ENCODE measurements around the gene CCDC9.
A peak's percentile ranks its signal among the peaks of the same experiment; 100 is the strongest.

The CCDC9 gene

GRCh38 chr19:47255879-47256692, at the start of gene CCDC9:
CCDC9 (plus strand) TSS chr19:47256525; CDS start chr19:47258401, 1,876 bp downstream.
- peak; percentile 92 for DNase-seq (ENCODE audit: low spot score)

GRCh38 chr19:47209319-47210179, 46.8 kb upstream of the CCDC9 start:
- DNase-seq (ENCODE audit: low spot score) = no peak

DNA sequence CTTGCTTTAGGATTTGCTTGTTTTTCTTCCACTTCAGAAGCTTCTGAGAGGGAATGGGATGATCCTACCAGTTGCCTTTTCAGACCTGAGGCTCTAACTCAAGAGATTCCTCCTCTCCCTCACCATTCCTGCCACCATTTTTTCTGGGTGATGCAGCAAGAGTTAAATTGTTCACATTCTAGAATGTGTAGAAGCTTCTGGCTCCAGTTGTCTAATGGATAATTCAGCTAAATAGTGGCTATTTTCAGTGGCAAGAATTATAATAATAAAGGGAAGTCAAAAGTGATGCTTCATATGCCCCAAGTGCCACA, 46.2 kb upstream of the CCDC9 start:
- no peak for DNase-seq (ENCODE audit: low spot score)

DNA sequence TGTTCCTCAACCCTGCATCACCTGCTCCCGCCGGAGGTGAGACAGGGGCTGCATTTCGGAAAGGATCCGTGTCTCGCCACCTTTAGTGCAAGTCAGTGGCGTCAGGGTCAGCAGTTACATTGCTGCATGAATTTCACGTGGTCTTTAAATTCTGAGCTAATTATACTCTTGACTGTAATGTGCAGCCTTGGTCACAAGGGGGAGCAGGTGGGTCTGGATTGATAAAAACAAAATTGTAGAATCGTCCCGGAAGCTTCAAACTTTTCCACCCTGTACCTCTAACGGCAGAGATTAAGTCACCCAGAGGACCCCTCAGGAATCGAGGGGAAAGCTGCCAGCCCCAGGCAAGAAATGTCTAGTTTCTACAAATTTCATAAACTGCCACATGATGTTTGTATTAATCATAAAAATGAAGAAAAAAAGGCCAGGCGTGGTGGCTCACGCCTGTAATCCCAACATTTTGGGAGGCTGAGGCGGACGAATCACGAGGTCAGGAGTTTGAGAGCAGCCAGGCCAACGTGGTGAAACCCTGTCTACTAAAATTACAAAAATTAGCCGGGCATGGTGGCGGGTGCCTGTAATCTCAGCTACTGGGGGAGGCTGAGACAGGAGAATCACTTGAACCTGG, 45.5 kb upstream of the CCDC9 start:
- DNase-seq (ENCODE audit: low spot score) = peak; percentile 76

DNA sequence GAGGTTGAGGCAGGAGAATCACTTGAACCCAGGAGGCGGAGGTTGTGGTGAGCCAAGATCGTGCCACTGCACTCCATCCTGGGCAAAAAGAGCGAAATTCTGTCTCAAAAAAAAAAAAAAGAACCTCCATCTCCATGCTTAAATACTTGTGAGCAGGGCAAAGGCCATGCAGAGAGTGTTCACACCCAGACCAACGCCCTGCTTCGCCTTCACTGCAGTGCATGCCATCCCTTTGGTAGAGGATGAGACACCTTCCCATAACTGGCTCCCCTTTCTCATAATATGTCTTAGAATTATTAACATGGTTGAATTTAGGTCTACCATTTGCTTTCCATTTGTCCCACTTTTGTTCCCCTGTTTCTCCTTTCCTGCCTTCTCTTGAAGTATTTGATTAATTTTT, 40.7 kb upstream of the CCDC9 start:
- no peak for DNase-seq (ENCODE audit: low spot score)

- DNase-seq (ENCODE audit: low spot score) = no peak
These were observed 35.1 kb upstream of the CCDC9 start for GRCh38 chr19:47221080-47221841.

- DNase-seq (ENCODE audit: low spot score) = no peak
These were observed 34.4 kb upstream of the CCDC9 start for GRCh38 chr19:47221890-47222289.

DNA sequence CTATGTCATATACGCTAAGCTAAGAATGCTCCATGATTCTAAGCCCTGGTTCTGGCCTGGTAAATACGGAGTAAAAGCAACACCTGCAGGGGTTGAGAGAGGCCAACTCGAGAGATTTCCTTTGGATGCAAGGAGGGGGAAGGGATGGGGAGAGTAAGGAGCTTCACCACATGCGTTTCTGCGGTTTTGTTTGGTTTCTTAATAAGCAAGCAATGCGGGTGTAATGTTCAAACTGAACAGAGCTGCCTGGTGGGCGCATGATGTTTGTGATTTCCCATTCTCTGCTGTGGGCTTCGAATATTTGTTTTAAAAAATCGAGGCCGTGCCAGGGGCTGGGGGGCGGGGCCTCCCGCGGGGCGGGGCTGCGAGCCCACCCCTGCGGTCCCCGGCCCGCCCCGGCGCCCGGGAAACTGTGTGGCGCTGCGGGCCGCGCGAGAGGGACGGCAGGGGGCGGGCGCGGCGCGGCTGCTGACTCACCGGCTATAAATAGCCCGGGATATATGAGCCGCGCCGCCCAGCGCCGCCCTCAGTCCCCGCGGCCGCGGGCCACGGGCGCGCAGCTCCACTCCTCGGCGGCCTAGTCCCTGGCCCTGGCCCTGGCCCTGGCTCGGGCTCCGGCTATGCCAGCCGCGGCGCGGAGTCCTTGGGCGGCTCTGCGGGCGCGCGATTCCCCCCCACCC, 30.4 kb upstream of the CCDC9 start:
- peak; percentile 97 for DNase-seq (ENCODE audit: low spot score)

DNA sequence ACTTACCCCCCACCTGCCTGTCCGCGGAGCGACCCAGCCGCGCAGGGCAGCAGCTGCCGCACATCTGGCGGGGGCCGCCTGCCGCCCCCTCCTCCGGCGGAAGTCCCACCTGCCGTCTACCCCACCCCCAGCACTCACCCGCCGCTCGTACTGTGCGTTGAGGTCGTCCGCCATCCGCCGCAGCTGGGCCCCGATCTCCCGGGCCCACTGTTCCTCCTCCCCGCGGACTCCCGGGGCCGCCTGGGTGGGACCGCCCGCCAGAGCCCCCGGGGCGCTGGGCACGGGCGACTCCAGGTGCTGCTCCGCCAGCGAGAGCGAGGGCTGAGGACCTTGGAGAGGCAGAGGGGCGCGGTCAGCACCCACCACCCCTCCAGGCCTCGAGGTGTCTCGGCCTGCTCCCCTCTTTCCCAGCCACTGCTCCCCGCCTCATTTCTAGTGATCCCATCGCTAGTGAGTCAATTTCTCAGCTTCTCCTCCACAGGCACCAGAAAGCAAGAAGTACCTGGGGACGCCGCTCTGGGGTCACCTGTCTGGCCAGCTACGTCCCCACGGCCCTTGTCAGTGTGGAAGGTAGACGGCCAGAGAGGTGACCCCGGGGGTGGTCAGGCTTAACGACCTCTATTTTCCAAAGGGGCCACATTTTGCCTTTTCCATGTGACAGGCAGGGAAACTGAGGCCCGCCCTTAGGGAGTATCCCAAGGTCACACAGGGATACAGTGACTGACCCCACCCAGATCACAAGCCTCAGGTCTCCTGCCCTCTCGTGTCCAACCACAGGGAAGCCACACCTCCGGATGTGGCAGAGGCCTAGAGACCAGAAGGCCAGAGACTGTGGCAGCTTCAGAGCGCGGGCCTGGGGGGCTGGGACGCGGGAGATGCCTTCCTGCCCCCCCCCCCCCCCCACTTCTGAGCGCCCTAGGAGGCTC, 29.6 kb upstream of the CCDC9 start:
- no peak for DNase-seq (ENCODE audit: low spot score)

DNA sequence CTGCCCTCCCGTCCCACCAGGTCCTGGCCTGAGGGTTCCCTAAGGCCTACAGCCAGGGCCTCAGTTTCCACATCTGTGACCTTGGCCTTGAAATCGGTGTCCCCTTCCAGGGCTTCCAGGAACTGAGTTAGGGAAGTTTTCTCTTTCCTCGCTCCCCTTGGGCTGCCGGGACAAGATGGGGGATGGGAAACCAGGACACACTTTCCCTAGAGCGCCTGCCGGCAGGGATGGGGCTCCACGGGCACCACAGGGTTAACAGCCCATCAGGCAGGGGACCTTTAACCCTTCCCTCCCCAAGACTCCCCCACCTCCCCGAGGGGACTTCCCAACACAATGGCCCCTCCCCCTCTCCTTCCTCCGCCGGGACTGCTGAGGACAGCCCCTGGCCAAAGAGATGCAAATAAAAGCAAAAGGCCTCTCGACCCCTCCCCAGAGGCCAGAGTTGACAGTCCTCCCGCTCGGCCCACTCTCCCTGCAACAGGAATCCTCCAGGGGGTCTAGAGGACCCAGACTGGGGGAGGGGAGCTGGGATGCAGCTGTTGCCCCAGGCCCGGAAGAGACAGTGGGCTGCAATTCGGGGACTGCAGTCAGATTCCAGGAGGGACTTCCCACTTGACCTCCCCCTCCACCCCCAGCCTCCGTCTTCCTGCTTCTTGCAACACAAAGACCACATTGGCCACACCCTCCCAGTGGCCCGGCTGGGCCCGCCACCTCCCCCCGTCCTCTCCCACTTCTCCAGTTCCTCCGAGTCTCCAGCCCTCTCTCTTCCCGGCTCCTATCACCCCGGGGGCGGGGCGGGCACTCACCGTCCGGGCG, 28.8 kb upstream of the CCDC9 start:
- peak; percentile 79 for DNase-seq (ENCODE audit: low spot score)

DNA sequence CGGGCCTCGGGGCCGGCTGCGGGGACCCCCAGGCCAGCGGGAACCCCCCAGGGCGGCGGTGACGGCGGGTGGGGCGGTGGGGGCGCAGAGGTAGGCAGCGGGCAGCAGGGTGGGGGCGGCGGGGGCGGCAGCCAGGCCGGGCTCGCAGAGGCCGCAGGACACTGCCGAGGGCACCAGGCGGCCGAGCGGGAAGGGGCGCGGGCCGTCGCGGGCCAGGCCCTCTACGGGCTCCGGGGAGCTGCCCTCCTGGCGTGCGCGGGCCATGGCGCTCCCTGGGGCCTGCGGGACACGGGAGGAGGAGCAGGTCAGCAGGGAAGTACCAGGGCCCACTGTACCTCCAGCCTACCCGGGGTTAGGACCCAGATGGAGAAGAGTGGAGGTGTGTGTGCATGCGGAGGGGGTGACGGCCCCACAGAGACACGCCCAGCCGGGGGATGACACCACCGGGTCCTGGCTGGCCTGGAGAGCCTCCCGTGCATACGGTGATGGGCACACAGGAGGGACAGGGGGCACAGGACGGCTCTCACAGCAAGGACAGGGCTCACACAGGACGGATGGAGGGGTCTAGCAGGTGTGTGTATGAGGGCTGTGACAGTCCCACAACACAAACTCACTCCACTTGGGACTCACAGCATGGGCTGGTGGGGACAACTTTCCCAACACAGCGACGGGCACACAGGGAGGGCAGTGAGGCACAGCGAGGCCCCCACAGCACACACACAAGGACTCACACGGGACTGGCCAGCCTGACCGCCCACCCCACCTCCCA, 28.0 kb upstream of the CCDC9 start:
- no peak for DNase-seq (ENCODE audit: low spot score)

GRCh38 chr19:47228937-47229675, 27.2 kb upstream of the CCDC9 start:
- DNase-seq (ENCODE audit: low spot score) = no peak

DNA sequence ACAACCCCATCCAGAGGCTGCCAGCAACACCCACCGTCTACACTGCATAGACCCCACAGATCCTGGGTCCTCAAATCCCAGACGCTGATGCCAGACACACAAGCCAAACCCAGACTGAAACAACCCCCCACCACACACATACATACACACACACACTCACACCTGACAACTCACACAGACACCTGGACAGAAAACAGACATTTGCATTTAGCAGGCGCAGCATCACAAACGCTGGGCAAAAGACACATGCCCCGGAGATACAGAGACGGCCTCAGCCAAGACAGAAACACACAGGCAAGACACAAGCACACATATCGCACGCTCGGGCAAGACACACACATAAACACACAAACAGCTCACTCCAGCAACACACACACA, 26.7 kb upstream of the CCDC9 start:
- no peak for DNase-seq (ENCODE audit: low spot score)

DNA sequence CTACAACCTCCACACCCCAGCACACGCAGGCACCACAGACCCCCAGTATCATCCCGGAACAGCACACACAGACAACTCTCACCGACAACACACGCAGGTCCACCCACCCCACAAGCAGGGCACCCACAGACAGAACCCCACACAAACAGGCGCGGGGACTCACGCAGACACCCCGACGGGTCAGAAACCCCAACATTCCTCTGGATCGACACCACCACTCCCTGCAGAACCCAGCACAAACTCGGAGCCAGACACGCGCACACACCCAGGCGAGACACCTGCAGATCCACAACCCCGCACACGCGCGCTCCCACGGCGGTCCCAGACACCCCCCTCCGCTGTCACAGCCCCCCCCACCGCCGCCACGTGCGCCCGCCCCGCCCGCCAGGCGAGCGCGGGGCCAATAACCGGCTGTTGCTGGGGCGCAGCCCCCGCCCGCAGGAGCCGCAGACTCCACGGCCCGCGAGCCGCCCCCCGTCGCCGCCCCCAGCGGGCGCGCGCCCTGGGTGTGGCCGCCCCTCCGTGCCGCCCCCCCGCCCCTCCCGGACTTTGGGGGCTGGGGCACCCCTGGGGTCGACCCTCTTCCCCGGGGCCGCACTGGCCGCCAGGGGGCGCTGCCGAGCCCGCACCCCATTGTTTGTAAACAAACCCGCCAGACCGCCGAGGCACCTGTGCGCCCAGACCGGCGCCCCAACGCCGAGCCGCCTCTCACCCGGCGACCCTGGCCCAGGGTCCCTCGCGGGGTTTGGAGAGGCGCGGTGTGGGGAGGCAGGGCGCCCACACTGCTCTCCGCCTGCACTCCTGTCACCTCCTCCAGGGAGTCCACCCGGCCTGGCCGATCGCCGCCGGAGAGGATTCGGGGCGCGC, 26.0 kb upstream of the CCDC9 start:
- peak; percentile 75 for DNase-seq (ENCODE audit: low spot score)

DNA sequence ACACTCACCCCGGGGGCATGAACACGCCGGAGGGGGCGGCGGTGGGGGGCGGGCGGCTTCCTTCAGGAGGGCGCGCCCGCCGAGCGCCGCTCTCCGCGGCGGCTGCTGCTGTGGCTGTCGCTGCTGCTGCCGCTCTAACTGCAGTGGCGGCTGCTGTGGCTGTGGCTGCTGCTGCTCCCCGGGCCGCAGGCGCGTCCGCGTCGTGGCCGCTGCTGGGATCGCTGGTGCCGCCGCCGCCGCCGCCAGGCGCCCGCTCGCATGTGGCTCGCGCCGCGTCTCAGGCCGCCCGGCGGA, 25.5 kb upstream of the CCDC9 start, which contains the start of gene BBC3:
BBC3 (minus strand) TSS at position 279 of the 294 bp plus-strand sequence. CDS start 2,768 bp downstream, outside the sequence.
- DNase-seq (ENCODE audit: low spot score) = no peak

DNA sequence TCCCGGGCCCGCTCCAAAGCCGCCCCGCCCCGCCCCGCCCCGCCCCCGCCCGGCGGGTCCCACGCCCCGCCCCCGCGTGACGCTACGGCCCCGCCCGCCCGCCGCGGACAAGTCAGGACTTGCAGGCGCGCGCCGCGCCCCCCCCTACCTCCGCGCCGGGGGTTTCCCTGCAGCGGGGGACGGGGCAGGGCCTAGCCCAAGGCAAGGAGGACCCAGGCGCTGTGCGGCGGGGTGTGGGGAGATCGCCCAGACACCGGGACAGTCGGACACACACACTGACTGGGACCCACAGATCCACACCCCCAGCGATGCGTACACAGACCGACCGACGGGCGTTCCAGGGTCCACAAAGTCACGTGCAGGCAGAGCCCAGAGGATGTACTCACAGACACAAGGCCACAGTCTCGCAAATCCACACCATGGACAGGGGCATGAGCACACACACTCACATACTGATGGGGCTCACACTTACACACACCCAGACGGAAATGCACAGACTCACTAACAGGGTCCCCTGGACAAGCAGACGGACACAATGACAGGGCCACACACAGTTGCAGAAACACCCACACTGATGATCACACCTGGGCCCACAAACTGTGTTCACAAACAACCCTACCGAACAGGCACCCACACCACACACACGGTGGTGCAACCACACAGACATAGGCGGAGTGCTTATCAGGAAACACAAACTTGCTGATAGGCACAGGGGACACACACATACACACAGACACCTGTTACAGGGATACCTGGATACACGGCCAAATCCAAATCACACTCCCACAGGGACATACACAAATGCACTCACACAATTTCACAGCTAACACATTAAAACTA, 24.9 kb upstream of the CCDC9 start:
- peak; percentile 85 for DNase-seq (ENCODE audit: low spot score)

All from iPS-NIHi11 (cell line).